OCI-M2 (cell line): ENCODE results near the gene KIF16B.

Source experiments
- DNase-seq: peaks from one replicate; lab custom pipeline; 2025; ENCODE audit not compliant: unreplicated experiment; lab: John Stamatoyannopoulos, UW

Gene KIF16B

GRCh38 chr20:16405254-16405653 is 168.0 kb downstream of the KIF16B start:
- DNase-seq = no peak

GRCh38 chr20:16404640-16405039 is 168.6 kb downstream of the KIF16B start:
- DNase-seq = no peak

DNA sequence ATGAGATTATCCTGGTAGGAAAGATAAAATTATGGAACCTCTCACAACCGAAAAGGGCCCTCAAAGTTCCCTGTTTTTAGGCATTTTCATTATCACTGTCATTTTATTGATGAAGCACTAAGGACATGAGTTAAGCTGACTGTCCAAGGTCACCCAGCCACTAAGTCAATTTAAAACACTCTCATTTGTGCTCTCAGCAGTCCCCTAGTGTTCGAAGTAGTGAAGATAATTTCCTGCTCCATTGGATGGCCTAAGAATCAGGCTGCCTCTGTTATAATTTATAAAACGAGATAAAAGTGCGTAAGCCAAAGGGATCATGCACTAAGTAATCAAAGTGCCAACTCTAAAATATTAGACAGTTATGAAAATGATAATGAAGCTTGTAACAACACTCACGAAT is 169.1 kb downstream of the KIF16B start:
- no peak for DNase-seq

- no peak for DNase-seq
These were observed 173.0 kb downstream of the KIF16B start for GRCh38 chr20:16400234-16400633.

GRCh38 chr20:16399801-16400200 is 173.4 kb downstream of the KIF16B start:
- DNase-seq = no peak

- no peak for DNase-seq
These were observed 176.2 kb downstream of the KIF16B start for GRCh38 chr20:16397086-16397485.

- no peak for DNase-seq
These were observed 177.9 kb downstream of the KIF16B start for GRCh38 chr20:16395366-16395765.

- no peak for DNase-seq
These were observed 178.5 kb downstream of the KIF16B start for GRCh38 chr20:16394784-16395183.

GRCh38 chr20:16393836-16394235 is 179.4 kb downstream of the KIF16B start:
- DNase-seq = no peak

DNA sequence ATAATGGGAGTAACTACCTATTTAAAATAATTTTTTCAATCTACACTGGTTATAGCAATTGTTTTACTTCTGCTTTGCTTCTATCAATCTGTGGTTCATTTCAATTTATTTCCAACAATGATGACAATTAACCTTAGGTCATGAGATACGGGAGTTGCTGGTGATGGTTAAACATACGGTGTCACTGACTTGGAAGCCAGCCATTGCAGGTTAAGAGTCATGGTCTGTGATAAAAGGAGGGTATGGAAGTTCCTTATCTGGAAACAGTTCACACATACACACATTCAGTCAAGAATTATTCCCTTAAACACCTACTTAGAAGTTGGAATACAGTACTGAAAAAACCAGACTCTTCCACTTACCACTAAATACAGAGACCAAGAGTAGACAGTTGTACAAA is 180.0 kb downstream of the KIF16B start:
- no peak for DNase-seq

DNA sequence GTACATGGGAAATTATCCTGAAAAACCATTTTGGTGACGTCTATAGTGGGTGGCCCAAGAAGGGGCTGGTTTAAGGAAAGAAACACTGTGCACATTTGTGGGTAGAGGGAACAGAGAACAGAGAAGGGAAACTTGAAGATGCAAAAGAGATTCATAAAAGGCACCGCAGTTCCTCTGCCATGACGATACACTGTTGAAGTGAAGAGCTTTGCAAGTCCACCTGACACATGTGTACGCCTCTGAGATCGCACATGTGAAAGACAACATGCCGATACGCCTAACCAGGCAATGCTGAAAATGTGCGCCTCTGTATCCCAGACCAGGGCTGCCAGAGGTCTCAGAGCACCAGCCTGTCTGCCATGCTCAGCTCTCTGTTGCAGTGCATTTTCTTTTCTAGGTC is 180.9 kb downstream of the KIF16B start:
- DNase-seq = no peak

GRCh38 chr20:16390991-16391390 is 182.3 kb downstream of the KIF16B start:
- DNase-seq = no peak

DNA sequence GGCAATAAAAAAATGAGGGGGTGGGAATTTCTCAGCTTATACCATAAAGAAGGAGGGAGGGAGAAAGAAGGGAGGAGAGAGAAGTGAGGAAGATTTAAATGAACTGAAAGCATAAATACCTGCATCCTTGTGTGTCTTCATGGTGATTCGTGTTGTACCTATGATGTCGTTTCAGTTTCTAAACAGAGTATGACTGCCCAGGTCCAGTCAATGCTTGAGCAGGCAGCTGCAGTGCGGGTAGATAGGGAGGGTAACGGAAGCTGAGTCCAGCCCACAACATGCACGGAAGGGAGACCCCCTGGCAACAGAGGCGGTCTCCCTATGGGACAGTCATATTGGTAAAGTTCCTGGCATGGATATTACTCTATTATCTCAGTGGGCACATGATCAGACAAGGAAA is 184.5 kb downstream of the KIF16B start:
- DNase-seq = no peak

DNA sequence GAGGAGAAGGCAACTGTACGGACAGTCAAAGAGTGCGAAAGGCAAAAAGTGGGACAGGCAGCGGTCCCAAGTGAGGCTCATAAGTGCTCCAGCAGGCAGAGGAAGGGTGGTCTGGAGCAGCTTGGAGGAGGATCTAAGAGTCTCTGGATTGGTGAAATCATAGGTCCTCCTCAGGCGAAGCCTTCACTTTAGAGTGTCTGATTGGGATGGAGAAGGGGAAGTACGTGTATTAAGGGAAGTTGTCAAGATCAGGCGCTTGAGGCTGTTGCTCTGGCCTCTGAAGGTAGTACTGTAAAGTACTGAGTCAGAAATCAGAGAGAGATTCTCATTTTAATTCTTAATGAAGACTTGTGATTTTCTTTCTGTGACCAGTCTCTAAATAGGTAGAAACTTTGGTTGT is 185.6 kb downstream of the KIF16B start:
- no peak for DNase-seq

GRCh38 chr20:16385891-16386290 is 187.4 kb downstream of the KIF16B start:
- DNase-seq = no peak

DNA sequence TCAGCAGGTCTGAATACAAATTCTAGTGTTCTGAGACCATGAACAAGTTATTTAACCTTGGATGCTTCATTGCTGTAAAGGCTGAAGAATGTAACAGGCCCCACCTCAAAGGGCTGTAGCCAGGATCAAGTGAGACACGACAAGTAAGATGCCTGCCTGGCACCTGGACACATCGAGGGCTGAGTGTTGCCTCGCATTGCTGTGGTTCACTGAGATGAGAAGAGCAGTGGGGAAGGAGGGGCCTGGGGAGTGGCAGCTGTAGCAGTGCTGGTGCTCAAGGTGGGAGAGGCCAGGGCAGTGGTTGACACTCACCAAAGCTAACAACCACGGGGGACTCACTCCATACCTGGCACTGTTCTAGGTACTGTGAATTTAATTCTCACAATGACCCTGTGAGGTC is 187.8 kb downstream of the KIF16B start:
- no peak for DNase-seq

GRCh38 chr20:16381444-16381843 is 191.8 kb downstream of the KIF16B start:
- no peak for DNase-seq

DNA sequence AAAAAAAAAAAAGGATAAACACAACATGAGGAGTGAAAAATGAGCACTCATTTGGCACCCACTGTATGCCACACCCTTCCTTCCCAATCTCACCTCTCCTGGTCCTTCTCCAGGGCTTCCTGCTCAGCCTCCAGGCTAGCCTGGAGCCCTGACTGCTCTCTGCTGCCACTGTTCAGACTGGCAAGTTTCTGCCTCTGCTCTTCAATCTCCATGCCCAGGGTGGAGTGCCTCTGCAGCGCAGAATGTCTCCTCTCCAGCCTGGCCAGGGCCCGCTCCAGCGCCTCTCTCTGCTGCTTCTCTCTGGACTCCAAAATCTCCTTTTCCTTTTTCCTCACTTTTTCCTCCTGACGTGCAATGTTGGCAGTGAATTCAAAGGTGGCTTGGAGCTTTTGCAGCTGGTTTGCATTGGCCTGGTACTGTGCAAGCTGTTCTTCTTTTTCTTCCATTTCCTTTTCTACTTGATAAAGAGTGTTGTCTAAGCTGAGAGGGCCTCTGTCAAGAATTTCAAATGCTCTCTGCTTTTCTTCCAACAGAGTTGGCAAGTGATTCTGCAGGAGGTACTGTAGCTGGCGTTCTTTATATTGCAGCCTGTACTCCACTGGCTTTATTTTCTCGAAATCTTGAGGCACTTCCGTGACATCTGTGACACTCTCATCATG is 194.4 kb downstream of the KIF16B start:
- DNase-seq = no peak

GRCh38 chr20:16378122-16378521 is 195.1 kb downstream of the KIF16B start:
- DNase-seq = no peak

GRCh38 chr20:16369441-16369840 is 203.8 kb downstream of the KIF16B start:
- DNase-seq = no peak

DNA sequence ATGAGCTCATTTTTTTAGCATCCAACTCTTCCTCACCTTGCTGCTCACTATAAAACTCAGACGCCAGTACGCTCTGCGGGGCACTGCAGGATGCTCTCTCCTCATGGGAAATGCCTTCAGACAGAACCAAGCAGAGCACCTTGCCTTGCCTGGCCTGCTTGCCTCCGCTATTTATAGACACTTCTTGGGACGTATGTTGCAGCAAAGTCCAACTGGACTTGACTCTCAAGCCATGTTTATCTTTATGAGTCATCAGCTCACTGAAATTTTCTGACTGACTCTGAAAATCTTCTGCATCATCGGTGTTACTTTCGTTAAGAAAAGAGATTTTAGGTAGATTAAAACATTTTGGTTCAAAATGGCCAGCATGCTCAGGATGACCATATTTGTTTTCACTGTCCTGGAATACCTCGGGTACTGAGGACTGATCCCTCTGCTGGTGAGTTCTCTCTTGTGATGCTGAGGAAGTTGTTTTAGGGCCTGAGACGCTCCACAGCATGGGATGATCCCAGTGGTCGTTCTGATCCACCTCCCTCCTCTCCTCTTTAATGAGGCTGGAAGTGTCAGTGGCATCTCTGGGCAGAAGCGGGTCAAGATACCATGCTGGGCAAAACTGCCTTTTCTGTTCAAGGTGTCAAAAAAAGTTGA is 204.5 kb downstream of the KIF16B start:
- no peak for DNase-seq

DNA sequence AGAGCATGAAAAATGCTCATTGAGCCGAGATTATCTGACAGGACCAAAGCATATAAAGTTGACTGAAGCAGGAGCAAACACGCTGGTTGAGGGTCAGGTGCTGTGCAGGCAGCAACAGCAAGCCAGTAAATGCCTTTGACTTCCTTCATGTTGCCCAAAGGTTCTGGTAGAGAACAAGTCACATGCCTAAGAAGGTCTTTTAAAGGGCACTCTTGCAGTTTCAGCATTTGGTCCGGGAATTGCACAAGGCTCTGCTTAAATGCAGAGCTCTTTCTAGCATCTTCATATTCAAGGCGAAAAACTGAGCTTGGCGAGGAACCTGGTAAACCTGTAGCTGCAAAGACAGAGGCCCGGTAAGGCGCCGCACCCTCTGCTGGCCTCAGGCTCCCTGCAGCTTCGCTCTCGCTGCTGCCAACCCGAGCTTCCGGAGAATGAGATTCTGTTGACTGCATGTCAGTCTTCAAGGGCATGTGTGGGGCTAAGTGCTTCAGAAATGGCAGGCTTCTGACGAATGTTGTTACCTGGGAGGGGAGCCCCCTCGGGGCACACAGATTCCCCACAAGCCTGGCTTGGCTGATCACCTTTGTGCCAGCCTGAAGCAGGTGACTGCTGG is 205.2 kb downstream of the KIF16B start:
- no peak for DNase-seq

- no peak for DNase-seq
These were observed 206.7 kb downstream of the KIF16B start for GRCh38 chr20:16366529-16366928.
